Neutrophil (primary cell): Measurements from ENCODE around the gene TMPRSS11E.
"Not testable (repeated sequence)": the region's sequence is repeated elsewhere in the genome, so short reads cannot be mapped to it uniquely, and the experiment has no call there.

ENCODE experiments used
- H3K27ac ChIP-seq: fragments of 200-600 bp; sonication (generic); 2 replicates; pipeline ENCODE4 v1.5.1; 2016; ENCODE audit warnings: mild to moderate bottlenecking, moderate library complexity
- H3K27me3 ChIP-seq: fragments of 200-600 bp; sonication (generic); 2 replicates; pipeline ENCODE4 v1.6.0; 2016; ENCODE audit warnings: mild to moderate bottlenecking
- H3K36me3 ChIP-seq: fragments of 200-600 bp; sonication (generic); 2 replicates; pipeline ENCODE4 v1.5.1; 2017
- H3K4me1 ChIP-seq, 2 experiments: fragments of 200-600 bp in 1 of 2; sonication (generic) in 1 of 2; 1 replicate in 1 of 2; 2 replicates in 1 of 2; pipeline versions ENCODE4 v1.5.1 to v1.6.1; 2013 to 2016; ENCODE audit warnings: low read depth in 1 of 2, low read length in 1 of 2, mild to moderate bottlenecking in 1 of 2, moderate library complexity in 1 of 2; ENCODE audit not compliant: control insufficient read depth in 1 of 2, insufficient read depth in 1 of 2
- H3K4me3 ChIP-seq, 2 experiments: fragments of 200-600 bp in 1 of 2; sonication (generic) in 1 of 2; 1 replicate in 1 of 2; 2 replicates in 1 of 2; pipeline ENCODE4 v1.5.1; 2013 to 2016; ENCODE audit warnings: low read depth in 1 of 2, low read length in 1 of 2, mild to moderate bottlenecking in 1 of 2, moderate library complexity in 1 of 2
- H3K9me3 ChIP-seq: fragments of 200-600 bp; sonication (generic); 2 replicates; pipeline ENCODE4 v1.5.1; 2016
- TF ChIP-seq, protein P1 (sequence below): fragments of 200-600 bp; sonication (generic); IDR thresholded peaks from 2 replicates; pipeline ENCODE4 v1.5.1; 2016; ENCODE audit warnings: antibody characterized with exemption

Gene TMPRSS11E, protein sequence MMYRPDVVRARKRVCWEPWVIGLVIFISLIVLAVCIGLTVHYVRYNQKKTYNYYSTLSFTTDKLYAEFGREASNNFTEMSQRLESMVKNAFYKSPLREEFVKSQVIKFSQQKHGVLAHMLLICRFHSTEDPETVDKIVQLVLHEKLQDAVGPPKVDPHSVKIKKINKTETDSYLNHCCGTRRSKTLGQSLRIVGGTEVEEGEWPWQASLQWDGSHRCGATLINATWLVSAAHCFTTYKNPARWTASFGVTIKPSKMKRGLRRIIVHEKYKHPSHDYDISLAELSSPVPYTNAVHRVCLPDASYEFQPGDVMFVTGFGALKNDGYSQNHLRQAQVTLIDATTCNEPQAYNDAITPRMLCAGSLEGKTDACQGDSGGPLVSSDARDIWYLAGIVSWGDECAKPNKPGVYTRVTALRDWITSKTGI

DNA sequence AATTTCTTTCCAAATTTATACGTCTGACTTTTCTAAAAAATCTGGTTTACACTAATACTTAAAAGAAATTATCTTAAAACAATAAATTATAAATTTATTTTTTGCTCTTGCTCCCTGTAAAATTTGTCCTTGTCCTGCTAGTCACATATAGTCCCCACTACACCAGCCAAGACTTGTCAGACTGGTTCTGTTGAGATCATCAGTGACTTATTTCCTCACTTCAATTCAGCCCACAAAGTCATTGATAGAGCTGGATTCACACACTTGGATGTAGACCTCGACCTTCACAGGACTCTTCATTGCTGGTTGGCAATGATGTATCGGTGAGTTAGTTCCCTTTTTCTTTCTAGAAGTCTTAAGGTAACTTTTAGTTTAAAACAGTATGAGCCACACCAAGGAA is at the start of gene TMPRSS11E:
Gene TMPRSS11E (plus strand): TSS at position 263 of the 400 bp plus-strand sequence. CDS start 50 bp downstream, at position 313.
- TF ChIP-seq, protein P1, sequence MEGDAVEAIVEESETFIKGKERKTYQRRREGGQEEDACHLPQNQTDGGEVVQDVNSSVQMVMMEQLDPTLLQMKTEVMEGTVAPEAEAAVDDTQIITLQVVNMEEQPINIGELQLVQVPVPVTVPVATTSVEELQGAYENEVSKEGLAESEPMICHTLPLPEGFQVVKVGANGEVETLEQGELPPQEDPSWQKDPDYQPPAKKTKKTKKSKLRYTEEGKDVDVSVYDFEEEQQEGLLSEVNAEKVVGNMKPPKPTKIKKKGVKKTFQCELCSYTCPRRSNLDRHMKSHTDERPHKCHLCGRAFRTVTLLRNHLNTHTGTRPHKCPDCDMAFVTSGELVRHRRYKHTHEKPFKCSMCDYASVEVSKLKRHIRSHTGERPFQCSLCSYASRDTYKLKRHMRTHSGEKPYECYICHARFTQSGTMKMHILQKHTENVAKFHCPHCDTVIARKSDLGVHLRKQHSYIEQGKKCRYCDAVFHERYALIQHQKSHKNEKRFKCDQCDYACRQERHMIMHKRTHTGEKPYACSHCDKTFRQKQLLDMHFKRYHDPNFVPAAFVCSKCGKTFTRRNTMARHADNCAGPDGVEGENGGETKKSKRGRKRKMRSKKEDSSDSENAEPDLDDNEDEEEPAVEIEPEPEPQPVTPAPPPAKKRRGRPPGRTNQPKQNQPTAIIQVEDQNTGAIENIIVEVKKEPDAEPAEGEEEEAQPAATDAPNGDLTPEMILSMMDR = no peak
- no peak within 1 kb of the TSS for H3K4me3 ChIP-seq
- H3K9me3 ChIP-seq = no peaks in the 10 kb centered on the region
- H3K4me1 ChIP-seq = no peaks in the 10 kb centered on the region
- H3K27ac ChIP-seq = no peak within 1 kb of the TSS
- H3K27me3 ChIP-seq = no peaks in the 10 kb centered on the region
- no peaks in the 10 kb centered on the region for H3K36me3 ChIP-seq

DNA sequence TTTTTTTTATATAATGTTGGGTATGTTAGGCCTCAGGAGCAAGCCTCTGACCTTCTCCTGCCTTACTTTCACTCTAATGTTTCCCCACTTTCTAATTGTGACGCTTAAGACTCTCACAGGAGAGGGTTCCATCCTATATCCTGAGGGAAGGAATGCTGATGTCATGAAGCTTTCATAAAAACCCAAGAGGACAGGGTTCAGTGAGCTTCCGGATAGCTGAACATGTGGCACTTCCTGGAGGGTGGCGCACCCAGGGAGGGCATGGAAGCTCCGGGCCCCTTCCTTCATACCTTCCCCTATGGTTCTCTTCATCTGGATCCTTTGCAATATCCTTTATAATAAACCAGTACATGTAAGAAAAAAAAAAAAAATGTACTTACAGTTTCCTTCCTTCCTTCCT is 48.0 kb upstream of the TMPRSS11E start:
- TF ChIP-seq, protein P1 = no peak
- H3K4me1 ChIP-seq = no peaks in the 10 kb centered on the region
- H3K9me3 ChIP-seq = no peaks in the 10 kb centered on the region
- no peak overlapping the region for H3K27ac ChIP-seq
- H3K4me3 ChIP-seq = no peak overlapping the region
- H3K36me3 ChIP-seq = no peaks in the 10 kb centered on the region
- H3K27me3 ChIP-seq = no peaks in the 10 kb centered on the region

DNA sequence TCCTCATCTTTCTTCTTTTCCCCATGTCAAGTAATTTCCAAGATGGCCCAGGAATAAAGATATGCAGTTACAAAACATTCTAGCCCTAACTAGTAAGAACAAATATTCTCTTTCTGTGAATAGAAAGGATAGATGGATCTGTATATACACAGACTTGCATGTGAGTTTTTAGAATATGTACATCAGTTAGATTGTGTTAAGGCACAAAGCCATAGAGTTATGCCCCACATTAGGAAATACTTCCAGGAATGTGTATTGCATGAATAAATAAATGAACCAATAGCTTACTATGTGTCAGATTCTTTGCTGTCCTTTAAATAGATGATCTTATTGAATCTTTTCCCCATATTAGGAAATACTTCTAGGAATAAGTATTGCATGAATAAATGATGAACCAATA is 46.0 kb upstream of the TMPRSS11E start:
- H3K27me3 ChIP-seq = no peaks in the 10 kb centered on the region
- H3K4me3 ChIP-seq = no peak overlapping the region
- no peak overlapping the region for H3K27ac ChIP-seq
- H3K36me3 ChIP-seq = no peaks in the 10 kb centered on the region
- H3K4me1 ChIP-seq = no peaks in the 10 kb centered on the region
- H3K9me3 ChIP-seq = no peaks in the 10 kb centered on the region
- TF ChIP-seq, protein P1 = no peak

DNA sequence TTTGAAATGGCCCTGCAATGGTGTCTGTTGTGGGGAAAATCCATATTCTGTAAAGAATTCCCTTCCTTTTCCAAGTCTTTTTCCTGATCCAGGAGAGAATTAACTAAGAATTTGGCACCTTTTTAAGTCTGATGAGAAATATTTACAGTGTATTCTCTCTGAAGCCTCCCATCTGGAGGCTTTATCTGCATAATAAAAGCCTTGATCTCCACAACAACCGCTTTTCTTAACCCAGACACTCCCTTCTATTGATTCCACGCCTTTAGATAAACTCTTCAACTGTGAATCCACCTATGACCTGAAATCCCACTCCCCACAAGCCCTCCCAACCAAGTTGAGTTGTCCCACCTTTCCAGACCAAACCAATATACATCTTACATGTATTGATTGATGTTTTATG is 43.1 kb upstream of the TMPRSS11E start:
- TF ChIP-seq, protein P1 = no peak
- H3K36me3 ChIP-seq = no peaks in the 10 kb centered on the region
- no peak overlapping the region for H3K4me3 ChIP-seq
- H3K9me3 ChIP-seq = no peaks in the 10 kb centered on the region
- H3K4me1 ChIP-seq = no peaks in the 10 kb centered on the region
- no peaks in the 10 kb centered on the region for H3K27me3 ChIP-seq
- no peak overlapping the region for H3K27ac ChIP-seq

DNA sequence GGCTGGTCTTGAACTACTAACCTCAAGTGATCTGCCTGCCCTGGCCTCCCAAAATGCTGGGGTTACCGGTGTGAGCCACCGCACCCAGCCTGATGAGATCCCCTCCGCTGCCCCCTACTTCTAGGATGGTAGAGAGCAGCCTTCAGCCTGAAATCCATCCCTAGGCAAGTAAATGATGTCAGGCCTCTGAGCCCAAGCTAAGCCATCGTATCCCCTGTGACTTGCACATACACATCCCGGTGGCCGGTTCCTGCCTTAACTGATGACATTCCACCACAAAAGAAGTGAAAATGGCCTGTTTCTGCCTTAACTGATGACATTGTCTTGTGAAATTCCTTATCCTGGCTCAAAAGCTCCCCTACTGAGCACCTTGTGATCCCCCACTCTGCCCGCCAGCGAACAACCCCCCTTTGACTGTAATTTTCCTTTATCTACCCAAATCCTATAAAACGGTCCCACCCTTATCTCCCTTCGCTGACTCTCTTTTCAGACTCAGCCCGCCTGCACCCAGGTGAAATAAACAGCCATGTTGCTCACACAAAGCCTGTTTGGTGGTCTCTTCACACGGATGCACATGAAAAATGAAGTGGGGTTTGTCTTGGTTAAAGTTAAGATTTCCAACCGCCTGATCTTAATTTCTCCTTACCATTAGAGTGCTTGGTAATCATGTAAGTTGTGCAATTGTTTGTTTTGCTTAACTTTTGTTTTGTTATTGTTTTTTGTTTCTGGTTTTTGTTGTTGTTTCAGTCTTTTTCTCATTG is 41.4 kb upstream of the TMPRSS11E start:
- not testable (repeated sequence) for H3K36me3 ChIP-seq, H3K27me3 ChIP-seq, H3K27ac ChIP-seq, H3K4me3 ChIP-seq, H3K9me3 ChIP-seq, H3K4me1 ChIP-seq

DNA sequence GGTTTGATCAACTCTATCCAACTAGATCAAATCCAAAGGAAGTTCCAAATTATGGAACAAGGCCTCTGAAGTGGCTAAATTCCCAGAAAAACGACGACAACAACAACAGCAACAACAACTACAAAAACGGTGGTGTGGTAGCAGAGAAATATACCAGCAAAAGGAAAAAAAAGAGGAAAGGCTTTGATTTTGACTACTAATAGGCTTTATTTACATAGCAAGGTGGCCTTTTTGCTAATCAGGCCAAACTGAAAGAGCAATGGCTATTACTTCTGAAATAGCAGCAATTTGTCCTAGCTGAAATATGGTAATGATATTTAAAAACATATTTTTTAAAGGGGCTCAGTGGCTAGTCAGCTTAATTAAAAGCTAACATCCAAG is 40.8 kb upstream of the TMPRSS11E start:
- H3K9me3 ChIP-seq = no peaks in the 10 kb centered on the region
- no peak overlapping the region for H3K27ac ChIP-seq
- H3K36me3 ChIP-seq = no peaks in the 10 kb centered on the region
- H3K27me3 ChIP-seq = no peaks in the 10 kb centered on the region
- H3K4me1 ChIP-seq = no peaks in the 10 kb centered on the region
- no peak overlapping the region for H3K4me3 ChIP-seq
- TF ChIP-seq, protein P1 = no peak

DNA sequence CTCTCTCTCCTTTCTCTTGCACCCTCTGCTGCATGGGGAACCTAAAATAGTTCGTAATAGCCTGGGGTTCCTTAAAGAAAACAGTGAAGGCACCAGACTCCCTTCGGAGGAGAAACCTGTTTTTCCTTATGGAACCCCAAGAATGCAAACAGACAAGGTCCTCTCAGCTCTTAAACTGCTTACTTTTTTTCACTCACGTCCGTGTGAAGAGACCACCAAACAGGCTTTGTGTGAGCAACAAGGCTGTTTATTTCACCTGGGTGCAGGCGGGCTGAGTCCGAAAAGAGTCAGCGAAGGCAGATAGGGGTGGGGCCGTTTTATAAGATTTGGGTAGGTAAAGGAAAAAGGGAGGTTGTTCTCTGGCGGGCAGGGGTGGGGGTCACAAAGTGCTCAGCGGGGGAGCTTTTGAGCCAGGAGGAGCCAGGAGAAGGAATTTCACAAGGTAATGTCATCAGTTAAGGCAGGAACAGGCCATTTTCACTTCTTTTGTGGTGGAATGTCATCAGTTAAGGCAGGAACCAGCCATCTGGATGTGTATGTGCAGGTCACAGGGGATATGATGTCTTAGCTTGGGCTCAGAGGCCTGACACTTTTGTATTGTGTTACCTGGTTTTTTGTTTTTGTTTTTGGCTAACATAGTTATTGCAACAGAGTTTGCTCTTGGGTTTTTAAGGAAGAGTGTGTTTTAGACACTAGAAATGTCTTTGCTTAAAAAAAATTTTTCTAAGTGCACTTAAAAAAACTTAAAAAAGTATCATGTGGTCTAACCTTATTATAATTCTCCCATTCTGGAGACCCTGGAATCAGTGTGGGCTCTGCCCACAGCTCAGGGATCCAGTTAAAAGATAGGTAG is 40.0 kb upstream of the TMPRSS11E start:
- not testable (repeated sequence) for H3K4me1 ChIP-seq, H3K27me3 ChIP-seq, H3K27ac ChIP-seq, H3K36me3 ChIP-seq, H3K4me3 ChIP-seq, H3K9me3 ChIP-seq
